GM19193 (cell line): Measurements from ENCODE around the gene HERPUD1.

Source experiments
- POLR2A ChIP-seq: IDR thresholded peaks from 4 replicates; pipeline ENCODE4 v1.6.1; 2011; ENCODE audit not compliant: insufficient read depth, insufficient read length; ENCODE audit errors: extremely low read depth

Gene HERPUD1

DNA sequence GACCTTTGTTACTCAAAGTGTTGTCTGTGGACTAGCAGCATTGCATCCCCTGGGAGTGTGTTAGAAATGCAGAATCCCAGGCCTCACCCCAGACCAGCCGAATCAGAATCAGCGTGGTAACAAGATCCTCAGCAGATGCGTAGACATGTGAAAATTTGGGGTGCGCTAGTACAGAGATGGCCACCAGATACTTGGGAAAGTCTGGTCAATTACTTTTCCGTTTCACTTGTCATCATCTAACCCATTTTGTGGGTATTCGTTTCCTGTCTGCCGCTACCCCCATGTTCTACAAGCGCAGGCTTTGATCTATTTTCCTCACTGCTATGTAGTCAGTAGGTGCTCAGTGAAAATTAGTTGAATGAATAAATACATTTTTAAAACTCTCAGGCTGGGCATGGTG, 33.1 kb upstream of the HERPUD1 start:
- TF ChIP-seq POLR2A: no peak

DNA sequence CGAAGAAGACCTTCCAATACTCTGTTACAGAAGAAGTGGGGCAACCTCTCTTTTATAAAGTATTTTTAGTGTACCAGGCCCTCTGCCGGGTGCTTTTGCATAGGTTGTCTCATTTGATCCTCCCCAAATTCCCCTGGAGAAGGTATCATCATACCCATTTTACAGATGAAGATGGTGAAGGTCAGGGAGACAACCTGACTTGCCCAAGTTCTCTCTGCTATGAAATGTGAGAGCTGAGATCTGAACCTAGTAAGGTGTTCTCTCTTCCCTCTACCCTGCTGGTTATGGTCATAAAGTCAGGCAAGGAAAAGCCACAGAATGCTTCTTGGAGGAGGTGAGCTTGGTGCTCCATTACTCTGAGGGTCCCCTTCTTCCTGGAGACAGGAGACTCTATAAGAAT, 28.1 kb upstream of the HERPUD1 start:
- TF ChIP-seq POLR2A: no peak

DNA sequence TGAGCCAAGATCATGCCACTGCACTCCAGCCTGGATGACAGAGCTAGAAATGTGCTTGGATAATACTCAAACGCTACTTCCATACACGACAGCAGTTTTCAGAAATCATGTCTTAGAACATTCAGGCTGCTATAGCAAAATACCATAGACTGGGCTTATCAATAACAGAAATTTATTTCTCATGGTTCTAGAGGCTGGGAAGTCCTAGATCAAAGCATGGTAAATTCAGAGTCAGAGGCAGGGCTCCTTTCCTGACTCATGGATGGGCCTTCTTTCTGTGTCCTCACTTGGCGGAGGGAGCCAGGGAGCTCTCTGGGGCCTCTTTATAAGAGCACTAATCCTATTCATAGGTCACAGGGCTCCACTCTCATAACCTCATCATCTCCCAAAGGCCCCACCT, 24.5 kb upstream of the HERPUD1 start:
- no peak for TF ChIP-seq POLR2A

DNA sequence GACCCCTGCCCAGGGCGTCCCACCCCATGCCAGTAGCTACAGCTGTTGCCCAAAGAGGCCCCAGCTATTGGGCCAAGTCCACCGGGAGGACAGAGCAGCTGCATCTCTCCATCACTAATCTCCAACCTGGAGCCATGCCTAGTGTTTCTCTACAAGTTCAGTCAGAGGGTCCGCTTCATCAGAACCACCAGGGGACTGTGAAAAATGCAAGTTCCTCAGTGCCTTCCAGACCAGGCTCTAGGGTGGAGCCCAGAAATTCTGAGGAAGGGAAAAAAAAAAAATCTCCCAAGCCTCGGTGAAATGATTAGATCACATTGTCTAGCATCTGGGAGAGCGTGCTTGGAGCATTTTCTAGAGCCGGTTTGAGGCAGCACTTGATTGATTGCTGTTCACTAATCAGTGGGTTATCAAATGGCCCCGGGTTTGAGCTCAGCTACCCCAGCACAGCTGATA, 22.4 kb upstream of the HERPUD1 start:
- TF ChIP-seq POLR2A: no peak

DNA sequence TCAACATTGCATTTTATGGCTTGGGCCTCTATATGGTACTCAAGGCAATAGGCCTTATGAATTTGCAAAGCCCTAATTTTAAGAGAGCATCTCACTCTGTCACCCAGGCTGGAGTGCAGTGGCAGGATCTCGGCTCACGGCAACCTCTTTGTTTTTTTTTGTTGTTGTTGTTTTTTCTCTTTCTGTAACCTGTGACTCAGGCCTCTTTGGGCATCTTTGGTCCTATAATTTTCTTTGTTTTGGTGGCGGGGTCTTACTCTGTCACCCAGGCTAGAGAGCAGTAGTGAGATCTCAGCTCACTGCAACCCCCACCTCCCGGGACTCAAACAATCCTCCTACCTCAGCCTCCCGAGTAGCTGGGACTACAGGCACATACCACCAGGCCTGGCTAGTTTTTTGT, 21.8 kb upstream of the HERPUD1 start:
- TF ChIP-seq POLR2A: no peak

DNA sequence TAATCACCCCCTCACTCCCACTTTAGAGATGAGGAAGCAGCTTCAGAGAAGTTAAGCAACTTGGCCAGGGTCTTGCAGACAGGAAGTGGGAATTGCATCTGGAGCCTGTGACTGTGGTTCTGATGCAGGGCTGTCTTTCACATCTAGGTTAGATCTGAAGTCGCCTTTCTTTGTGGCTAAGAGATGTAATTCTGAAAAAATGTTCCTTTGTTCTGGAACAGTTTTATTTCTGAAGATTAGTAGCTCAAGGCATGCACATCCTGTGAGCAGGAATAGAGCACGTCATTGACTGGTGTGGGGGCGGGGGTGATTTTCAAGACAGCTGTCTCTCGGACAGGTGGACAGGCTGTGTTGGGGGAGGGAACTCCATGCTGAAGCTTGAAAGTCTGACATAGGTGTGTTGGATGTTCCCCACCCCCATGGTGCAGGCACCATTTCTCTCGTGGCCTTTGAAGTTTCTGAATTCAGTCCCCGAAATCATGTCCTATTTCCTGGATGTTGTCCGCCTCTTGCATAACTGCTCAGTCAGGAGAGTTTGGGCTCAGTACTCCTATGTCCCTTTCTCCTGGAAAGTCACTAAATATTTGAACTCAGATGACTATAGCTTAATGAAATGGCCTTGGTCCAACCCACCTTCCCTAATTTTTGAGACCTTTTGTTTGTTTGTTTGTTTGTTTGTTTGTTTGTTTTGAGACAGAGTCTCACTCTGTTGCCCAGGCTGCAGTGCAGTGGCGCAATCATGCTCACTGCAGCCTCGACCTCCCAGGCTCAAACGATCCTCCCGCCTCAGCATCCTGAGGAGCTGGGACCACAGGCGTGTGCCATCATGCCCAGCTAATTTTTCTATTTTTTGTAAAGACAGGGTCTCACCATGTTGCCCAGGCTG, 21.0 kb upstream of the HERPUD1 start:
- no peak for TF ChIP-seq POLR2A

DNA sequence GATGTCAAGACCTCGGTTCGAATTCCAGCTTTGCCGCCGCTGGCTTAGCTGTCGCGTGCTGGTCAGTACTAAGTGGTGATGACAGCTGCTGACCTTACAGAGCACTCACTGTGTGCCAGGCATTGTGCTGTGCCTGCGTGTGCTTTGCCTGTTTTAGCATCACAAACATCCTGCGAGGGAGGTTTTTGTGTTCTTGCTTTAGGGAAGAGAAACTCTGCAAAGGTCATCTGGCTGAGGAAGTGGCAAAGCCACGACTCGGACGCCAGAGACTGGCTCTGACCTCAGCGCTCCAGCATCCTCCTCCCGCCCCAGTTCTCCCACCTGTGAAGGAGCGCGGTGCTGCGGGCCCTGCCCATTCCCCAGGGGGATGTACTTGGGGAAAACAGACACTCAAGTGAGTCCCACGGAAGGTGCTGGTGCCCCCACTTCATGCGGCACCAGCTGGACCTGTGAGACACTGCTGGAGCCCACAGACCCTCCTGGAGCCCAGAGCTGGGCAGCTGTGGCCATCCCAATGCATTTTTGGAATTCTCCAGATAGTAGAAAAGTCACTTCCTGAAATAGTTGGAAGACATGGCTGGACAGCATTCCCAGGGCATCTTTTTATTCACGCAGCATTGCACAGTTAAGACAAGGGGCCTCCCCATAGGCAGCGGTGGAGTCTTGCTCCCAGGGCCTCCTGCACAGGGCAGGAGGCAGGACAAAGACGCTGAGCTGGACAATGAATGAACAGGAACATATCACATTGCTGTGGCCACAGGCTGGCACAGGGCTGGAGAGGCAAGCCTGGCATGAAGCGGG, 20.0 kb upstream of the HERPUD1 start:
- TF ChIP-seq POLR2A: peak; percentile 17

DNA sequence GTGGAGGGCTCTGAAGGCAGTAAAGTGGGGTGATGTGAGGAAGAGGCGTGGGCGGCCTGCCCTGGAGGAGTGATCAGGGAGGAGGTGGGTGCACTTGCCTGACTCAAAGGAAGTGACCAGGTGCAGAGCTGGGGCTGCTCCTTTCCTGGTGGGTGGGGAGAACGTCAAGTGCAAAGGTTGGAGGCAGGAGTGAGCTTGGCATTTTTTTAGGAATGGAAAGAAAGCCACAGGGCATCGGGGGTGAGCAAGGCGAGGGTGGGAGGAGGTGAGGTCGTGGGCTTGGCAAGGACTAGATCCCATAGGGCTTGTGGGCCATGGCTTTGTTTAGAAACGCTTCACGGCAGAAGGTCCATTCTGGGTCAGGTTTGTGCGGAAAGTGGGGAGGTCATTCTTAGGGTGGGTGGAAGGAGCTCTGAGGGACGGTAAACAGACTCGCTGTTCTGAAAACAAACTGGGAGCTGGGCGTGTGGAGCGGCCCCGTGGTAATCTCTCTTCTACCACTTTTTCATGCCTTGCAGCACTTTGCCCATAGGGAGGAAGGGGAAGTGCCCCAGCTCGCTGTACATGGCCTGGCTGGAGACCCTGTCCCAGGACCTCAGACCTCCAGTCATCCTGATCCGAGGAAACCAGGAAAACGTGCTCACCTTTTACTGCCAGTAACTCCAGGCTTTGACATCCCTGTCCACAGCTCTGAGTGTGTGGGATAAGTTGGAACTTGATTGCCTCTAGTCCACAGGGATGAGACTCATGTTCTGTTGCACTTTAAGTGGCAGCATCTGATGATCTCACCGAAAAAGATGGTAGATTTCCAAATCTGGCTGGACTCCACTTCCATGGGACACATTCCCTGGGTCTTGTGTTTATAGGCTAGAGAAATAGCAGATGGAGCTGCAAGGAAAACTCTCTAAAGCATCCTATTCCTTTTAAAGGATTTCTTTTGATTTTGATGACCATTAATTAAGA, 18.9 kb upstream of the HERPUD1 start:
- peak; percentile 24 for TF ChIP-seq POLR2A

DNA sequence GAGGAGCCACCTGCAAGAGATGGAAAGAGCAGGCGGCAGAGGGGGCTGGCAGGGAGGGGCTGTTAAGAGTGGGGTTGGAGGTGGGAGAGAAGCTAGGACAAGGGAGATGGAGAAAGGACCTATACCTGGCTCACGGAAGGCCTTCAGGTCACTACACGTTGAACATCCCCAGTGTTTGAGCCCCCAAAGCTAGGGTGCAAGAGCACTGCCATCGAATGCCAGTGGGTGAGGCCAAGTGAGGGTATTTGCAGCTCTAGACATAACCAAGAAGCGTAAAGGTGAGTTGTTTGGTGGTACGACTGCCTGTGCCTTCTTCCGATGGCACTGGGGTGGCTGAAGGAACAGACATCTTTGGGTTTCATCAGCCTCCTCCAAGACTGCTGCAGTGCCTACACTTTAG, 17.0 kb upstream of the HERPUD1 start:
- no peak for TF ChIP-seq POLR2A

DNA sequence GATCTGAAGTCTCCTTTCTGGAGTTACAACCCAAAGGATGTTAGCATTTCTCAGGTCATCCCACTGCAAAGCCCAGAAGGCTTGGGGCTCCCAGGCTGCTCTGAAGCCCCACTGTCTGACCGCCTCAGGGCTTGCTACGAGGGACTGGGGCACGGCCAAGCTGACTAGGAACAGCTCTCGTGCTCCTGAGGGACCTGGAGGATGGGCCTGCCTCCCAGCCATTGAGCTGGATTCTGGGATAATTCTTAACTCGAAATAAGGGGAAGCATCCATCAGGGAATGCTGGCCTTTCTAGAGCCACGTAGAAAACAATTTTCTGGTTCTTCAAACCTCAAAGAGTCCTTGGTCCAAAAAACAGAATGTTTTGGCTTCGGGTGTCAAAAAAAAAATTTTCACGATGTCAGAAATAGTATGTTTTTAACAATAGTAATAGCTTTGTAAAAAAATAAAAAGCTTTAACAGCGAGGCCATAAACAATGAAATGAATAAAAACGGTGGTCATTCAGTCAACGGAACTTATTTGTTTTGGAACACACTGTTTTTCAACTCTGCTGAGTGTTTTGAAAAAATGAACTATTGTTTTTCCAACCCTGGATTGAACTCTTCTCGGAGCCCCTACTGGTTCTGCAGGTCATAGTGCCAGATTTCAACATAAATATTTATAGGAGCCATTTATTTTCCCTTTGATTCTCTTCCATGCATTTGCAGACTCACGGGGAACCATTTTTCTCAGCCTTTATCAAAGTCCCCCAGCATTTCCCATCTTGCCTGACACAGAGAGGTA, 16.4 kb upstream of the HERPUD1 start:
- no peak for TF ChIP-seq POLR2A

DNA sequence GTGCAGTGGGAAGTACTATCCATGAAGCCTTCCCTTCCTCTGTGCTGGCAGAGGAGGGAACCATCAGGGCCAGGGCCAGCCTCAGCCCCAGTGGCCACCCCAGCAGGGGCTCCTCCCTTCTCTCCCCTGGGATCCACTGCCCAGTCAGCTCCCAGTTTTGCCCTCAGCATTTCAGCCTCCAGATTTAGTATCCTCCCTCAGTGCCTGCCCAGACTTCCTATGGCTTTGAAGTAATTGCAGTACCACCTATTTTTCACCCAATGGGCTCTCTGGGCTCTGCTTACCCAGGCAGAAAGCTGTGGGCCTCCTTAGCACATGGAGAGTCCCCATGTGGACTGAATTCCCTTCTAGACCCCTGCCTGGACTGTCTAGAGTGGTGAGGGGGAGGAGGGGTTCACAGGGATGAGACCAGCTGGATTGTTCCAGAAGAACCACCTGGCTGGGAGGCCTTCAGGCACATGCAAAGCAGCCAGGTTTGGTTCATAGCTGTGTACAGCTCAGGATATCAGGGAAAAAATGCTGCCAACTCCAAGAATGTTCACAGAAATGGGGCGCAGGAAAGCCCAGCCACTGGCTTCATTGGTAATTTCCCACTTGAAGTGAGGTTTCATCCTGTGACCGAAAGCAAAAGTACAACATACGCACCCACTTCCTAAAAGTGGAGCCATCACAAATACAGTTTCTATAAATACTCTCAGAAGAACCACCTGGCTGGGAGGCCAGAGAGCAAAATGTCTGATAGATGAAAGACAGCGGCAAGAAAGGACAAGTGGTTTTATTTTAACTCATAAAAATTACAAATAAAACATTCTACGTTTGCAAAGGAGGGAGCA, 15.2 kb upstream of the HERPUD1 start:
- TF ChIP-seq POLR2A: peak; percentile 25

DNA sequence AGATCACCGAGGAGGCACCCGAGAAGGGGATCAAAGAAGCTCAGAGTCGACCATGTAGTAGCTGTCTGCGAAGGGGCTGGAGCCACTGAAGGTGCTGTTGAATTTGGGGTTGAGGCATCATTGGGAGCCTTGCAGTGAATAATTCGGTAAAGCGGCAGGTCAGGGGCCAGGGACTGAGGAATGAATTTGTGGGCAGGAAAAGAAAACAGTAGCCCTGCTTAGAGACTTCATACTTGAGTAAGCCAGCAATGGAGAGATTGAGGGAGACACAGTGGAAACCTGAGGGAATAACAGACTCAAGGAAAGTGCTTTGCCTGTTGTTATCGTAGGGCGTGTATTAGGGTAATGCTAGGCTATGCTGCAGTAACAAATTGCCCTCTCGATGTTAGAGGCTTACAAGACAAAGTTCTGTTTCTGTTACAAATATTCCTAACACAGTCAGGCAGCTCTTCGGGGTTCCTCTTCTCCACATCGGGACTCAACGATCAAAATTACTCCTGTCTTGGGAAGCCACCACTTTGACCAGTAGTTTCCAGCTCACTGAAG, 13.4 kb upstream of the HERPUD1 start:
- no peak for TF ChIP-seq POLR2A
